AML-193 (cell line): Measurements from ENCODE around the gene ARPC4.
"Not testable (repeated sequence)": the region's sequence is repeated elsewhere in the genome, so short reads cannot be mapped to it uniquely, and the experiment has no call there.

Experiments
- DNase-seq, 2 experiments: peaks; one replicate each; lab custom pipeline; 2025; lab: John Stamatoyannopoulos, UW

The ARPC4 gene

GRCh38 chr3:9770276-9770812, 22.5 kb upstream of the ARPC4 start:
- no peak for DNase-seq

DNA sequence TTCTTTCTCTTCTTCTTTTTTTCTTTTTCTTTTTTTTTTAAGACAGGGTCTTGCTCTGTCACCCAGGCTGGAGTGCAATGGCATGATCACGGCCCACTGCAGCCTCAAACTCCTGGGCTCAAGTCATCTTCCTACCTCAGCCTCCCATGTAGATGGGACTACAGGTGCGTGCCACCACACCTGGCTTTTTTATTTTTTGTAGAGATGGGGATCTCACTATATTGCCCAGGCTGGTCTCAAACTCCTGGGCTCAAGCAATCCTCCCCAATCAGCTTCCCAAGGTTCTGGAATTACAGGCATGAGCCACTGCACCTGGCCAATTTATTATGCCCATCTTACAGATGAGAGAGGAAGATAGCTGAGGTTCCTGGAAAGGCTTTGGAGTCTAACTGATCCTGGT, 21.9 kb upstream of the ARPC4 start:
- DNase-seq, result not testable (repeated sequence)

DNA sequence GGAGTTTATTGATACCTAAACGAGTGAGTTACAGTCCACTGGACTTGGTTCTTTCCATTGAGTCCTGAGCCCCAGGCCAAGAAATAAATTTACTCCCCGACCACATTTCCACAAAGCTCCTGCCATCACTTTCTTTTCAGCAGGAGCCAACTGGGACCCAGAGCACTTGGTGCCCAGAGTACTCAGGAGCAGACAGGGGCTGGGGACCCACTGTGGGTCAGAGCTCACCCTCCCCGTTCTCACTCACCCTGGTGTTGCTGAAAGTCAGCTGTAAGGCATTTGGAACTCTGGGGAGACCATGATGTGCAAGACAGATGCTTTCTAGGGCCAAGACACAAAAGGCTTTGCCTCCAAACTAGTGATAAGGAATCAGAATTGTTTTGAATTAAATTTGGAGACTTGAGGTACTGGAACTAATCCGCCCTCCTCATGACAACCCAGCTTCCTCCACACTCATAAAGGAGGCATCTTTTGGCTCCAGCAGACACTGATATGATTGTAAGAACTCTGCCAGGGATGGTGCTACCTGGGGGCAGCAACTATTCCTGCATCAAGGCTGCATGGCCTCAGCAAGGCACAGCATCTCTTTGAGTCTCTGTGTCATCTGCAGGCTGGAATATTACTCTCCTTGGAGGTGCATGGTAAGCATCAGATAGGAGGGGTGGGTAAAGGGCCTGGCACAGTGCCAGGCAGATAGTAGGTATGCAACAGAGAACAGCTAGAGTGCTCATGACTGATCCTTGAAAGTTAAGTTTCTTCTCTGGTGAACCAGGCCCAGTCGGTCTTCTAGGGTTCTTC, 15.8 kb upstream of the ARPC4 start:
- DNase-seq, result no peak

- no peak for DNase-seq
Measured at GRCh38 chr3:9777694-9778021, 15.2 kb upstream of the ARPC4 start.

DNA sequence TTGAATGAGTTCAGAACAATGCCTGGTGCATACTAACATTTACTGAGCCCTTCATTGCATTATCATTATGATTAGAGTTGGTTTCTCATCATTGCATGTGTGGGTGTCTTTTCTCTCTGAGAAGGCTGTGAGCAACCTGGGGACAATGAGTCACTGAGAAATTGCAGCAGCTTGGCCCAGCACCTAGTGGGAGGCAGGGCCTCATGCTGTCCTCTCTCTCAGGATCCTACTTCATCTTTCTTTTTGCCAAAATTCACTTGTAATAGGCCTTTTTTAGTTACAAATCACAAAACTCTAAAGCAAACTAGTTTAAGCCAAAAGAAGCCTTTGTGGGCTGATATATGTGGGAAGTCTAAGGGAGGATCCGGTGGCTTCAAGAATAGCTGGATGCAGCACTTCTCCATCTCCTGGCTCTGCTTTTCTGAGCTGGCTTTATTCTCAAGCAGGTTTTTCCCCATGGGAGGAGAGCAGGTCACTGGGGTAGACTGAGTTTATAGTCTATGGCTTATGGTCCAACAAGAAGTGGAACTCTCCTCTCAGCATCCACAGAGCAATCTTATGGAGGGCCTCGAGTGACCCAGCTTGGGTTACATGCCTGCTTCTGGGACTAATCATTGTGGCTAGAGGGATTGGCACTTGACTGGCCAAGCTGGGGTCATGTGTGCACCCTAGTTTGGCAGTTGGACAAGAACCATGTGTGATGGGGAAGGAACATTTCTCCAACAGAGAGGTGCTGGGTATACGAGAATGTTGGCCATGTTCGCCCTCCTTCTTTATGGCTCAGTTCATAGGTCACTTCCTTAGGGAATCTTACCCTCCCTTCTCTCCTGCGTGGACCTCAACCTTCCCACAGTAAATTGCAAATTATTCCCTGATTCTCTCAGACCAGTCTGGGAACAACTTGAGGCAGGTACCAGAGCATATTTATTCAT, 14.5 kb upstream of the ARPC4 start:
- peak; percentile 21 to 34 for DNase-seq

GRCh38 chr3:9779075-9779593, 13.7 kb upstream of the ARPC4 start:
- DNase-seq, result peak; percentile 17 to 50

DNA sequence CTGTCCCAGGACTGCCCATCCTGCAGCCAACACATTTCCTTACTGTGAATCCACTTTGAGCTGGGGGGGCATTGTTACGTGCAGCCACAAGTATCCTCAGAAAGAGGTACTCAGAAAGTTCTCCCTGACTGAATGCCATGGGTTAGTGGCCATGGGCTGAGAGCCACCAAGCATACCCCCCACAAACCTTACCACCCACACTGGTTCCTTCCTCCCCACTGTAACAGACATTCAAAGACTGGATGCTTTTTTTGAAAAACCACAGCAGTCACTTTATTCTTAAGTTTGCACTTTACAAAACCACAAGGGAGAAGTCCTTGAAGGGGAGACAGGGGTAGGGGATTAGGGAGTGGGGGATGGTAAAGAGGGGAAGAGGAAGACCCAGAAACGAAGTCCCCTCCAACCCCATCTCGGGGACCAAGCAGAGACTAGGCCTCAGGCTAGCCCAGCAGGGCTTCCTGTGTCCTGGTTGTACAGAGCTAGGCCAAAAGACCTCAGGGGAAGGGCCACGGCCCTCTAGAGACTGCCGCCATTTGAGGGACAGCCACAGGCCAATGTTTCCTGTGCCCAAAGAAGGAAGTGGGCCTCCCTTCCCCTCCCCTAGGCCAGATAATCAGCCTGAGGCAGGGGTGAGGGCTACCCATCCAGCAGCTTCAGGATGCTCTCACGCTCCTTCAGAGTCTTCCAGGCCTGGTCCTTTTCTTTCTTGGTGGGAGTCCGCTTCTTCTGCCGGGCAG, 13.0 kb upstream of the ARPC4 start:
- DNase-seq, result peak; percentile 99 to 100

GRCh38 chr3:9780458-9780812, 12.4 kb upstream of the ARPC4 start:
- DNase-seq, result peak; percentile 70 to 73

DNA sequence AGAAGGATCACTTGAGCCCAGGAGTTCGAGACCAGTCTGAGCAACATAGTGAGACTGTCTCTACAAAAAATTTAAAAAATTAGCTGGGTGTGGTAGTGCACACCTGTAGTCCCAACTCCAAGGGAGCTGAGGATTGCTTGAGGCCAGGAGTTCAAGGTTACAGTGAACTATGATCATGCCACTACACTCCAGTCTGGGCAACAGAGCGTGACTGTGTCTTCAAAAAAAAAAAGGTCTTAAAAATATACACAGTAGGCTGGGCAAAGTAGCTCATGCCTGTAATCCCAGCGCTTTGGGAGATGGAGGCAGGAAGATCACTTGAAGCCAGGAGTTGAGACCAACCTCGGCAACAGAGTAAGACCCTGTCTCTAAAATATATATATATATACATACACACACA, 12.0 kb upstream of the ARPC4 start:
- no peak for DNase-seq

GRCh38 chr3:9781551-9781950, 11.3 kb upstream of the ARPC4 start:
- peak; percentile 67 to 79 for DNase-seq

DNA sequence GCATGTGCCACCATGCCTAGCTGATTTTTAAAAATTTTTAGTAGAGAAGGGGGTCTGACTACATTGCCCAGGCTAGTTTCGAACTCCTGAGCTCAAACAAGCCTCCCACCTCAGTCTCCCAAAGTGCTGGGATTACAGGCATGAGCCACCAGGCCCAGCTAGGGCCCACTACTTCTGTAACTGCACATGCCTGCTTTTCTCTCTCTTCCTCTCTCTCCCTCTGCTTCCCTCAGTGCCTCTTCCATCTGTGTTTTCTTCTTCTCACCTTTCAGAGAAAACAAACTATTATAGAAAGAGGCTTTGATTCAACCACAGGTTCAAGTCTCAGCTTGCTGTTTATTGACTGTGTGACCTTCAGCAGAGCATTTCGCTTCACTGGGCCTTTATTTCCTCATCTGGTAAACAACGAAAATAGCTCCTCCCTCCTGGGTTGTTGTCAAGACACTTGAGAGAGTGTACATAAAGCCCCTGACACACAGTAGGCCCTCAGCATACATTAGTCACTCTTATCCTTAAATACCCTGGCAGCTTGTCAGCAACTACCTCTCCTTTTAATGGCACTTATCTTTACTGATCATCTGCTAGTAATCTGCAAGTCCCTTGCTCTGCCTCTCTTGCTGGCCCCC, 10.8 kb upstream of the ARPC4 start:
- DNase-seq, result no peak

- peak; percentile 31 to 47 for DNase-seq
Measured at GRCh38 chr3:9782770-9783169, 10.1 kb upstream of the ARPC4 start.

GRCh38 chr3:9783954-9784353, 8.9 kb upstream of the ARPC4 start:
- no peak for DNase-seq

DNA sequence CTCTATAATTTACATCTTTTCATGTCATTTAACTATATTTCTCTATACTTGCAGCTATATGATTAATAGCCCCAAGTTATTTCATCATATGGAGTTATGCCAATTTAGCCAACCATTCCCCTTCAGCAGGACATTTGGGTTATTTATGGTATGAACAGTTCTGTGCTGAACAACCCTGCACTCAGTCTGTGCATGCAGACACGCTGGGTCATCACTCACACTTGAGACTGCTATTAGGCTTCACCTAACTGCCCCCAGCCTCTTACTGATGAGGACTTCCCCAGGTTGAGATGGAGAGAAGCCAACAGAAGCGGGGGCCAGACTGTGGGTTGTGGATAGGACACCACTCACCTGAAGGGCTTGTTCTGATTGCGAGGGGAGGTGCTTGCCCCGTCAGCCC, 7.9 kb upstream of the ARPC4 start:
- no peak for DNase-seq

- DNase-seq, result no peak
Measured at GRCh38 chr3:9785602-9786001, 7.3 kb upstream of the ARPC4 start.

DNA sequence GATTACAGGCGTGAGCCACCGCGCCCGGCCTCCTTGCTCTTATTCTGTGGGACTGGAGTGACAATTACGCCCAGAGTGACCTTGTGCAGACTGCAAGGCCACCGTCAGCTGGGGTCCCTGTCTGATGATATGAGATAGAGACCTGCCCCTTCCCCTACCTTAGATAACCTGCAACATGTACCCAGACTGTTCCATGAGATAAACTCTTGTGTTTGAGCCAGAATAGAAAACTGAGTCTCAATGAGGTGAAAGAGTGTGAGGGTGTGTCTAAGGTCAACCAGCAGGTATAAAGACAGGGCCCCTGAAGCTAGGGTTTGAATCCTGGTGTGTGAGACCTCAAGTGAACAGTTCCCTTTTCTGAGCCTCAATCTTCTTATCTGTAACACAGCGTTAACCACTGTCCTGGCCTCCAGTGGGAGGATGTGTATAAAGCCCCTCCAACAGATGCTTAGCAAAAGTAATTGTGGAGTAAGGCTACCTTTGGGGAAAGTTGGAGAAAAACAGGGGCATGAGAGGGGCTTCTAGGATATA, 6.6 kb upstream of the ARPC4 start:
- DNase-seq, result no peak

- DNase-seq, result peak in 1 of 2 experiments; percentile 31
Measured at GRCh38 chr3:9786825-9787669, 5.8 kb upstream of the ARPC4 start.

DNA sequence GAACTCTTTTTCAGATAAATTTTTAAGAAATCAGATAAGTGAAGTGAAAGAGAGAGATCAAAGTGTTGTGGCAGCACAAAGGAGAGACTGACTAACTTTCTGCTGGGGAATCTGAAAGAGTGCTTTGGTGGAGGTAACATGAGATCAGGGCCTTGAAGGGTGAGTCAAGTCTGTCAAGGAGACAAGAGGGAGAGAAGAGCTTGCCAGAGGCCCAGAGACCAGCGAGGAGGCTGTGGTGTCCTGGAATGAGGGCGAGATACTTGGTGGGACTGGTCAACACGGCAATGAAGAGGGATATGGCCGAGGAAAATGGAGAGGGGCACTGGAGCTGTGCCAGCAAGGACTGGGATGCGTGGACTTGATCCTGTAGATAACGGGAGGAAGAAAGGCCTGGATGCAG, 5.2 kb upstream of the ARPC4 start:
- no peak for DNase-seq

- no peak for DNase-seq
Measured at GRCh38 chr3:9791127-9791526, 1.8 kb upstream of the ARPC4 start.

DNA sequence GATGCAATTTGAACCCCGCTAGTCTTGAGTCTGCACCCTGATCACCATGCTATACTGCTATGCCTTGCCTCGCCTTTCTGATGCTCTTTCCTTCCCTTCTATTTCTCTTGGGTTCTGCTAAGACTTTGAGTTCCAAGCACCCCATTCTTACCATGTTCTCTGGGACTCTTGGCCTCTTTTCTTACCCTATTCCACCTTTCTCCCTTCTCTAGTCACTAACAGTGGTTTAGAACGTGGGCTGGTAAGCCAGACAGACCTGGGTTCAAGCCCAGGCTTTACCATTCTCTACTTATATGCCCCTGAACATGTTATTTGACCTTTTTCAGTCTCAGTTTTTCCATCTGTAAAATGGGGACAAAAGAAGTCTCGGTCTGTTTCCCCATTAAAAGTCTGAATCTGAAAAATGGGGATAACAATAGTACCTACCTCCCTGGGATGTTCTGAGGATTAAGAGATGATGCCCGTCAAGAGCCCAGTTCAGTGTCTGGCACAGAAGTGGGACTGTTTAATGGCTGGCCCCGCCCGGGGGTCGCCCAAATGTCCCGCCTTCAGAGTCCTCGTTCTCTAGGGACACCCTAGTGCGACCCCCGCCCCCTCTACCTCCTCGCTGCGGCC, 985 bp upstream of the ARPC4 start:
- DNase-seq, result peak in 1 of 2 experiments; percentile 54
